Adrenal gland (tissue), 12 donors: ENCODE data around the gene KEL. TPM values are rescaled to one million over a fixed set of nuclear protein-coding genes. Genes with fewer than 3 reads are reported as not detected.

Experiments
- DNase-seq, 7 donors: peaks; one replicate each; pipeline ENCODE4 v3.0.0-alpha.2; 2019 to 2020
- H3K27ac ChIP-seq, 5 donors: fragments of 200-600 bp; sonication (generic) in 4 of 5; 1 replicate in 3 of 5; 2 replicates in 2 of 5; pipeline versions ENCODE4 v1.5.1 to v1.8.0; 2016 to 2020; ENCODE audit warnings: mild to moderate bottlenecking in 1 of 5
- H3K27me3 ChIP-seq: fragments of 200-600 bp; 2 replicates; pipeline ENCODE4 v1.8.0; 2021
- H3K36me3 ChIP-seq, 2 donors: fragments of 200-600 bp; replicated peaks in 1 of 2; 1 replicate in 1 of 2; 2 replicates in 1 of 2; pipeline versions ENCODE4 v1.5.1 to v1.8.0; 2018 to 2022
- H3K4me1 ChIP-seq, 2 donors: fragments of 200-600 bp; replicated peaks in 1 of 2; 1 replicate in 1 of 2; 2 replicates in 1 of 2; pipeline versions ENCODE4 v1.5.1 to v1.8.0; 2018 to 2021
- H3K4me3 ChIP-seq, 4 donors: fragments of 200-600 bp; sonication (generic) in 3 of 4; one replicate each; pipeline ENCODE4 v1.5.1; 2016 to 2018
- H3K9me3 ChIP-seq, 3 donors: fragments of 200-600 bp; sonication (generic) in 1 of 3; replicated peaks in 1 of 3; 1 replicate in 2 of 3; 2 replicates in 1 of 3; pipeline versions ENCODE4 v1.5.1 to v1.8.0; 2016 to 2021
- POLR2A ChIP-seq, 2 donors: fragments of 450-650 bp; IDR thresholded peaks; one replicate each; pipeline ENCODE4 v1.6.1; 2017; ENCODE audit warnings: antibody characterized with exemption in 2 of 2, mild to moderate bottlenecking in 2 of 2, moderate library complexity in 1 of 2
- WGBS, 4 donors: extraction: QIAGEN DNeasy Blood & Tissue Kit in 2 of 4; methylation state at CpG; one replicate each; pipeline versions ENCODE4 v1.1.5 to v1.1.7; 2013 to 2017; 5-methylcytosine and 5-hydroxymethylcytosine counted together
- intact Hi-C, 2 donors: fragments of 100-400 bp; cut with DNase I; formaldehyde crosslinking; loops; one replicate each; pipeline versions ENCODE4 v1.14.1 to v1.15.0; 2022 to 2023
- polyA plus RNA-seq, 3 donors: library from polyadenylated mRNA; stranded (reverse); fragments of 200-250 nt in 2 of 3; fragments of 350-450 nt in 1 of 3; fragmentation: Illumina TruSeq in 1 of 3; extraction: RNeasy Lipid Tissue Mini Kit (QIAGEN cat#74804) in 1 of 3; gene quantifications; one replicate each; pipeline ENCODE4 v1.2.3, GENCODE V29; 2013 to 2014
- total RNA-seq, 9 donors: library from RNA; depleted of rRNA in 4 of 9; stranded (reverse); fragments of >200 nt in 4 of 9; fragments of 120-200 nt in 1 of 9; fragmentation: NEBNext Ultra II Directional in 1 of 9; extraction: Animal tissue kit (Norgen Biotek cat#: 25700) in 1 of 9; gene quantifications; one replicate each; pipeline versions ENCODE4 v1.1.0 to v1.2.4, GENCODE V29; 2013 to 2023
- TF ChIP-seq, protein P1 (sequence below), 6 experiments: fragments of 450-650 bp in 4 of 6; fragments of 200-600 bp in 2 of 6; sonication (generic) in 1 of 6; IDR thresholded peaks; 1 replicate in 5 of 6; 2 replicates in 1 of 6; pipeline versions ENCODE4 v1.5.1 to v1.8.0; 2016 to 2021; ENCODE audit warnings: antibody characterized with exemption in 6 of 6, mild to moderate bottlenecking in 2 of 6, moderate library complexity in 1 of 6
- donor health status: healthy with polysubstance abuse.
- donor health status: Bipolar disorder and iron deficiency.
- donor health status: DM: yes; HTN: yes; CAD: no.
- donor health status: DM: no; HTN: no; CAD: no.
- donor health status: DM: no; HTN: no; CAD: no.
- donor health status: DM: yes; HTN: yes; CAD: no.

Gene KEL
- total and polyA plus RNA-seq, 12 donors = 0.15 to 1.2 (median 0.55) TPM; not detected in 5

DNA sequence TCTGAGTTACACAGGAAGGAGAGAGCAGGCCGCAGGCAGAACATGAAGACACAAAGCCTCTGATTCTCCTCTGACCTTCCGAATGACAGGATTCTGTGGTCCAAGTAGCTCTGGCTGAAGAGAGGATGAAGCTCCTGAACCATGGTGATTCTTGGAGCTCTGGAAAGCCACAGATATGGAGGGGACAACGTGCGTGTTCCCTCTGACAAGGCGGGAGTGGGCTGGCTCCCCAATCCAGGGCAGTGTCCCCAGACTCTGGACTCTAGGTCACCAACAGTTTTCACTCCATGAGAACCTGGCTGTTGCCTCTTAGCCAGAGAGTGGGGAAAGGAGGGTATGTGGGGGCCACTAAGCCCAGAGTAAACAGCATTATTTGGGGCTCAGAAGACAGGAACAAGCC is 69.2 kb downstream of the KEL start:
- DNase-seq = peak in 1 of 7 donors; percentile 24
- no peaks in the 10 kb centered on the region for H3K4me1 ChIP-seq
- WGBS, 4 donors = 57 to 81% (median 72%) methylated on average over 2 to 5 of the region's 5 CpGs
- H3K27ac ChIP-seq = no peak overlapping the region
- TF ChIP-seq, protein P1, sequence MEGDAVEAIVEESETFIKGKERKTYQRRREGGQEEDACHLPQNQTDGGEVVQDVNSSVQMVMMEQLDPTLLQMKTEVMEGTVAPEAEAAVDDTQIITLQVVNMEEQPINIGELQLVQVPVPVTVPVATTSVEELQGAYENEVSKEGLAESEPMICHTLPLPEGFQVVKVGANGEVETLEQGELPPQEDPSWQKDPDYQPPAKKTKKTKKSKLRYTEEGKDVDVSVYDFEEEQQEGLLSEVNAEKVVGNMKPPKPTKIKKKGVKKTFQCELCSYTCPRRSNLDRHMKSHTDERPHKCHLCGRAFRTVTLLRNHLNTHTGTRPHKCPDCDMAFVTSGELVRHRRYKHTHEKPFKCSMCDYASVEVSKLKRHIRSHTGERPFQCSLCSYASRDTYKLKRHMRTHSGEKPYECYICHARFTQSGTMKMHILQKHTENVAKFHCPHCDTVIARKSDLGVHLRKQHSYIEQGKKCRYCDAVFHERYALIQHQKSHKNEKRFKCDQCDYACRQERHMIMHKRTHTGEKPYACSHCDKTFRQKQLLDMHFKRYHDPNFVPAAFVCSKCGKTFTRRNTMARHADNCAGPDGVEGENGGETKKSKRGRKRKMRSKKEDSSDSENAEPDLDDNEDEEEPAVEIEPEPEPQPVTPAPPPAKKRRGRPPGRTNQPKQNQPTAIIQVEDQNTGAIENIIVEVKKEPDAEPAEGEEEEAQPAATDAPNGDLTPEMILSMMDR (IDR thresholded peaks at IDR 0.05) = no peak
- no peak for TF ChIP-seq POLR2A (IDR thresholded peaks at IDR 0.05)
- no peaks in the 10 kb centered on the region for H3K27me3 ChIP-seq
- no peaks in the 10 kb centered on the region for H3K36me3 ChIP-seq
- no peak overlapping the region for H3K4me3 ChIP-seq
- intact Hi-C loops = no loop called here
- H3K9me3 ChIP-seq = no peaks in the 10 kb centered on the region

DNA sequence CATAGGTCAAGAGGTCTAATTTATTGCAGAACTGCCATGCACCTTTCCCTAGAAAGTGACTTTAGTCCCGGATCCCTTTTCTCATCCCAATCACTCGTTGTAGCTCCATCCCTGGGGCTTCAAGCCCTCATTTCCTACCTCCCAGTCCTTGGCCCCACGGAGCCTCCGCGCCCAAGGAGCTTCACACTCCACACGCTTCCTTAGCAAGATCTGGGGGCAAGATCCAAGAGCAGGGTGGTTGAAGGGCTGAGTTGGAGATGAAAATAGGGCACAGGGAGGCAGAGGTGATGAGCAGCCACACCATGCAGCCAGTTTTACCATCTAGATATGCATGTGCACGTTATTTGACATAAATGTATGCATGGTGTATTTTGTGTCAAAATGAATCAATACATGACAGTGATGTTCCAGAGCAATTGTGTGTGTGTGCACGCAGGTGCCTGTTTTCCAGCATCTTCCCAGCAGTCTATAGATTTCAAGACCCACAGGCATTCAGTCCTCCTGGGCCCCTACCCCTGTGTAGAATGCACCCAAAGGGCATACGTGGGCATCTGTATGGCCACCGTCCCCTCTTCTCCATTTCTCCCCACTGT is 70.6 kb downstream of the KEL start:
- TF ChIP-seq POLR2A (IDR thresholded peaks at IDR 0.05) = no peak
- TF ChIP-seq, protein P1 (IDR thresholded peaks at IDR 0.05) = no peak
- Histone ChIP-seq H3K4me1 (no peaks in the 10 kb centered on the region), H3K27ac (no peak overlapping the region), H3K9me3 (no peaks in the 10 kb centered on the region), H3K27me3 (no peaks in the 10 kb centered on the region), H3K36me3 (no peaks in the 10 kb centered on the region), H3K4me3 (no peak overlapping the region)
- DNase-seq = no peak
- WGBS, 4 donors = 72 to 83% (median 76%) methylated on average over 10 of the region's 10 CpGs
- intact Hi-C loops = no loop called here

Other genes with a start within 250 kb of the KEL start
- gene PRSS1, start 212.9 kb downstream of the KEL start, total RNA-seq = 10 to 100 TPM in 2 of 9 donors, 1 to 10 TPM in 1, not detected in 6; 3.3 to 15.4 (median 14.6) TPM
- 1 to 10 TPM in 2 of 3 donors, not detected in 1; 3.2 to 3.3 TPM for gene PRSS1, start 212.9 kb downstream of the KEL start, polyA plus RNA-seq
- gene PRSS2, start 191.4 kb downstream of the KEL start, total RNA-seq = 10 to 100 TPM in 2 of 9 donors, 1 to 10 TPM in 1, not detected in 6; 4.8 to 43.4 (median 40.0) TPM
- gene PRSS2, start 191.4 kb downstream of the KEL start, polyA plus RNA-seq = 1 to 10 TPM in 2 of 3 donors, not detected in 1; 2.8 to 4.4 TPM
- 10 to 100 TPM in 2 of 9 donors, 1 to 10 TPM in 6, under 1 TPM in 1; 0.78 to 14.4 (median 3.6) TPM for gene EPHB6, start 107.3 kb downstream of the KEL start, total RNA-seq
- gene EPHB6, start 107.3 kb downstream of the KEL start, polyA plus RNA-seq = 10 to 100 TPM in 1 of 3 donors, 1 to 10 TPM in 2; 1.1 to 17.2 (median 9.1) TPM
- gene TRPV6, start 76.6 kb downstream of the KEL start, total RNA-seq = under 1 TPM in 2 of 9 donors, not detected in 7; under 0.01 to 0.10 TPM
- under 1 TPM in 2 of 3 donors, not detected in 1; 0.03 to 0.08 TPM for gene TRPV6, start 76.6 kb downstream of the KEL start, polyA plus RNA-seq
- gene TRPV5, start 28.6 kb downstream of the KEL start, total RNA-seq = not detected
- gene TRPV5, start 28.6 kb downstream of the KEL start, polyA plus RNA-seq = not detected
- not detected for gene LLCFC1, start 22.9 kb downstream of the KEL start, total RNA-seq
- not detected for gene LLCFC1, start 22.9 kb downstream of the KEL start, polyA plus RNA-seq
- gene OR9A2, start 64.8 kb upstream of the KEL start, total RNA-seq = under 1 TPM in 1 of 9 donors, not detected in 8; 0.78 TPM
- not detected for gene OR9A2, start 64.8 kb upstream of the KEL start, polyA plus RNA-seq
- gene OR6V1, start 90.0 kb upstream of the KEL start, total RNA-seq = not detected
- not detected for gene OR6V1, start 90.0 kb upstream of the KEL start, polyA plus RNA-seq
- gene PIP, start 169.7 kb upstream of the KEL start, total RNA-seq = not detected
- gene PIP, start 169.7 kb upstream of the KEL start, polyA plus RNA-seq = not detected
- not detected for gene TAS2R39, start 221.1 kb upstream of the KEL start, total RNA-seq
- not detected for gene TAS2R39, start 221.1 kb upstream of the KEL start, polyA plus RNA-seq